ENCODE measurements around the gene SYN1.

DNA sequence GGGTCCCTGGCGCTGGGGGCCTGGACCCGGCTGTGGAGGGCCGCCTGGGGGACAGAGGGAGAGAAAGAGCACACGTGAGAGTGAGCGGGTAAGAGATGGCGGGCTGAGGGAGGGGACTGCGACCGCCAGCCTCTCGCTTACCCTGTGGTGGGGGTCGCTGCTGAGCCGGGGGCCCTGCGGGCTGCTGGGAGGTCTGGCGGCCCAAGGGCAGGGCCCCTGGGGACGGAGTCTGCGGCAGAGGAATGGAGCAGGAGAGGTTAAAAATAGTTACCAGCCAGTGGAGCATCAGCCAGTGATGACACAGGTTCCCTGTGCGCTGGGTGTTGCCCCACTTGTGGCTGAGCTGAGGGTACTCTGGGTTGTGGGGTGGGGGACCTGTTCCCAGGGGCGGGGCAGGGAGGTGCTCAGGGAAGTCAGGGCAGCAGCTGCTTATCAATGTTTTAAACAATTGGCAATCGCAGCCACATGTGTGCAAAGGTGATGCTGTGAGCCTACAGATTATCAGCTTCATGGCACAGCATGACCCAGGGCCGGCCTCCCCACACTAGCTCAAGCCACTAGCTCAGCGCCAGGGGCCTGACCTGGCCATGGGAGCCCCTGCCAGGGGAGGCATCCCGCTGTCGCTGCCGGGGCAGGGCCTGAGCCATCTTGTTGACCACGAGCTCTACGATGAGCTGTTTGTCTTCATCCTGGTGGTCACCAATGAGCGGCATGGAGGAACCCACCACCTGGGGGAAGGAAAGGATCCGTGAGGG, 44.9 kb downstream of the SYN1 start:
- TF ChIP-seq, protein P1, sequence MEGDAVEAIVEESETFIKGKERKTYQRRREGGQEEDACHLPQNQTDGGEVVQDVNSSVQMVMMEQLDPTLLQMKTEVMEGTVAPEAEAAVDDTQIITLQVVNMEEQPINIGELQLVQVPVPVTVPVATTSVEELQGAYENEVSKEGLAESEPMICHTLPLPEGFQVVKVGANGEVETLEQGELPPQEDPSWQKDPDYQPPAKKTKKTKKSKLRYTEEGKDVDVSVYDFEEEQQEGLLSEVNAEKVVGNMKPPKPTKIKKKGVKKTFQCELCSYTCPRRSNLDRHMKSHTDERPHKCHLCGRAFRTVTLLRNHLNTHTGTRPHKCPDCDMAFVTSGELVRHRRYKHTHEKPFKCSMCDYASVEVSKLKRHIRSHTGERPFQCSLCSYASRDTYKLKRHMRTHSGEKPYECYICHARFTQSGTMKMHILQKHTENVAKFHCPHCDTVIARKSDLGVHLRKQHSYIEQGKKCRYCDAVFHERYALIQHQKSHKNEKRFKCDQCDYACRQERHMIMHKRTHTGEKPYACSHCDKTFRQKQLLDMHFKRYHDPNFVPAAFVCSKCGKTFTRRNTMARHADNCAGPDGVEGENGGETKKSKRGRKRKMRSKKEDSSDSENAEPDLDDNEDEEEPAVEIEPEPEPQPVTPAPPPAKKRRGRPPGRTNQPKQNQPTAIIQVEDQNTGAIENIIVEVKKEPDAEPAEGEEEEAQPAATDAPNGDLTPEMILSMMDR (IDR thresholded peaks at IDR 0.05; ENCODE audit: insufficient read depth, low read length, poor library complexity, severe bottlenecking): no peak
- TF ChIP-seq EZH2phosphoT487 (conservative IDR thresholded peaks at IDR 0.05; ENCODE audit: low read length): no peak

Measured in SU-DHL-6 (cell line).